ACHN (cell line): ENCODE data around the gene DHX32.
A peak's percentile ranks its signal among the peaks of the same experiment; 100 is the strongest.
"Not testable (repeated sequence)": the region's sequence is repeated elsewhere in the genome, so short reads cannot be mapped to it uniquely, and the experiment has no call there.

Source experiments
- DNase-seq: peaks from one replicate; pipeline ENCODE4 v3.0.0-alpha.2; 2015
- in situ Hi-C: cut with HindIII; loops from 2 replicates; pipeline ENCODE4 v1.10.0; 2017; ENCODE audit warnings: low sequenced_read_pairs, low pct_ligation_motif_present, low pct_unique_long_range_greater_than_20kb

DHX32 gene

GRCh38 chr10:125900963-125901362 lies 19.9 kb upstream of the DHX32 start:
- in situ Hi-C loops, result not testable (repeated sequence)
- DNase-seq, result peak; percentile 57

DNA sequence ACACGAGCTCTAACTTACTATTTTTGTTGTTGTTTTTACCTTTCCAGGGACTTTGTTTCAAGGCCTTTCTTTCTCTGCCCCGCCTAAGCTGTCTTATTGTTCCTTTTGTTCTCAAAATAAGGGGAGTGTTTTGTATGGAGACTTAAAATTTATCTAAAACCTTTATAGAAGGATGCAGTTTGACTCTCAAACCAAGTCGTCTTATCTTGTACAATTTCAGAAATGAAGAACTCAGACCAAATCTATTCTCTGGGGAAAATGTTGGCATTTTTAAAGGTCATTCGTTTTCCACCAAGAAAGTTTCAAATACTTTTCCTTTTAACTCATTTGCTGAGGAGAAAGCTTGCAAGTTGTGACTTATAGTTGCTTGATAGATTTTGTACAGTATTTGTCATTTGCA lies 16.2 kb upstream of the DHX32 start:
- DNase-seq, in situ Hi-C loops: not testable (repeated sequence)

DNA sequence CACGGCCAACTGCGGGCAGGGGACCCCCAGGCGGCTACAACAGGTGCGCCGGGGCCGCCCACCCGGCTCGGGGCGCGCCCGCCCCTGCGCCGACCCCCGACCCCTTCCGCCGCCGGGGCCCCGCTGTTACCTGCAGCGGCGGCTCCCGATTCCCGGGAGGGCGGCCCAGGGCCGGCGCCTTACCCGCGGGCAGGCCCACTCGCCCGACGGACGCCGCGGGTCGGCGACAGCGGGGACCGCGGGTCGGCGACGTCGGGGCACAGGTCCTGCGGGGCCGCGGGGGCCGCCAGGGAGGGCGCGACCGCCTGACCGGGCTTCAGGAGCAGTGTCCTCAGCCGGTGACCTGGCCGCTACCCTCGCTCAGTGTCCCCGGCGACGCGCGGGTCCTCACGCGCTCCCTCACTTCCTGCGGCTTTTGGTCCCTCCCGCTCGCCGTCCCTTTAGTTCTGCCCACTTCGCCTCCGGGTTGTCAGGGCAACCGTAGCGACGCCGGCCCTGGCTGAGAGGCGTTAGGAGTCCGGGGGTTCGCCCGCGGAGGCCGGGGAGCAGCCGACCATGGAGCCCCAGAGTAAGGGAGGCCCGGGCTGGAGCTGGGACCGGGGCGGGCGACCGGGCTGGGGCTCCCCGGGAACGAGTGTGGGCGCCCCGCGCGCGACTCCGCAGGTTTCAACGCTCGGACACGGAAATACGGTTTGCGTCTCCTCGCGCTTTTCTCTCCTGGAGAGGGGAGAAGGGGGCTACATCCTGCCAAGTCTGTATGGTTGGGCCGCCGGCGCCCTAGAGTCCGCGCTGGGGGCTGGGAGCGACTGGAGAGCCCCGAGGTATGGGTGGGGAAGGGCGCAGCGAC lies 15.2 kb upstream of the DHX32 start, which contains the start of gene FANK1:
TSS of gene FANK1 (plus strand) at position 477 of the 847 bp plus-strand sequence. CDS start at position 556, 79 bp downstream.
- in situ Hi-C loops, result not testable (repeated sequence)
- DNase-seq, result peak; percentile 89

- in situ Hi-C loops, result not testable (repeated sequence)
- DNase-seq, result peak; percentile 78
Observed at GRCh38 chr10:125895130-125896087, 14.3 kb upstream of the DHX32 start.

DNA sequence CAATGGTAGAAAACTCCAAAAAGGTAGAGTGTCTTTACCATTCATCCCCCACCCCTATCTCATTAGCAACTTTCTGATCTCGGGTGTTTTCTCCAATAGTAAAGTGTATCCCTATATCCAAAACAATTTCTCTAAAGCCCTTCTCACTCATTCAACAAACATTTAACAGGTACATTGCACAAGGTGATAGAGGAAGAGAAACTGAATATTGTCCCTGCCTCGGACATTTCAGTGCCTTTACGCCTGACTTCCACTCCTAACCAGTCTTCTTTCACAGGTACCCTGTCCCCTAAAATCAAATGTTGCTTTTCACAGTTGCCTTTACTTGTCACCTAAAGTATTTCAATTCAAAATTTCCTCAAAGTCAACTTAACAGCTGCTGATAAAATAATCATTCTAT lies 13.1 kb upstream of the DHX32 start:
- DNase-seq, in situ Hi-C loops: not testable (repeated sequence)

GRCh38 chr10:125892402-125892801 lies 11.3 kb upstream of the DHX32 start:
- in situ Hi-C loops, result not testable (repeated sequence)

DNA sequence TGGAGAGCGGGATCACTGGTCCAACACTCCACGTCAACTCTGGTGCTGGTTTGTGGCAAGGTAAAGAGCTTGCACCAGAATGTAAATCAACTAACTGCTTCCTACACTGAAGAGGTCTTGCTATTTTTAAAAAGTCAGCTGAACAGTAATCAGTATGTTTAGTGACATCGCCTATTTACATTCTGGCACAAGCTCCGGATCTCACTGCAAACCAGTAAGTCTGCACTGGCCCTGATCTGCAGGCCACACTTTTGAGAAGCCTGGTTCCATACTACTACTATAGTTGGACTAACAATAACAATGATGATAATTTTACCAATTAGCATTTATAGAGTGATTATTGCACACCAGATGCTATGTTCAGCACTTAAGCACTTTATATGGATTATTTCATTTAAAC lies 8.3 kb upstream of the DHX32 start:
- DNase-seq, in situ Hi-C loops: not testable (repeated sequence)

More at GRCh38 chr10:125892402-125892801, 11.3 kb upstream of the DHX32 start:
- DNase-seq, result not testable (repeated sequence)

DNA sequence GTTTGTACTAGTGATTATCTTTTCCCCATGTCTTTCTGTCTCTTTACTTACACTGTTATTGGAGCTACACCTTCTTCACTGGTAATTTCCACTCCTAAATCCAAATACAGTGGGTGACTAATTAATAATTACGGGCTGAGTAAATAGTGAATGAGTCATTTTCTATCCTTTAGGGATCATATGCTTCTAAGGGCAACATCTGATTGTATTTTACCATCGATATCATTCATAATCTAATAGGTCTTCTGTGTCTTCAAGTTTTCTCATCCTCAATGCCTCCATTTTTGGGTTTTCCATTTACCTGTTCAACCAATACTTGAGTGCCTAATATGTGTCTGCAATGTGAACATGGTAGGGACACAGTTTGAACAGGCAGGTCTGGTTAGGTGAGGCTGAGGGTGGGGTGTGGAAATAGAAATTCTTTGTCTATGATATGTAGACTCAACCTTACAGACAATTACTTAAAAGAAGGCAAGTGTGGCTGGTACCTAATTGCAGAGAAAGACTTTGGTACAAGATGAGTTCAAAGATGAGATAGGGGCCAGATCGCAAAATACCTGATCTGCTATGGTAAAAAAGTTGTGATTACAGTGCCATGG lies 5.9 kb upstream of the DHX32 start:
- DNase-seq, result no peak
- in situ Hi-C loops, result no loop called here

GRCh38 chr10:125883211-125883610 lies 2.1 kb upstream of the DHX32 start:
- in situ Hi-C loops, result no loop called here
- DNase-seq, result no peak

DNA sequence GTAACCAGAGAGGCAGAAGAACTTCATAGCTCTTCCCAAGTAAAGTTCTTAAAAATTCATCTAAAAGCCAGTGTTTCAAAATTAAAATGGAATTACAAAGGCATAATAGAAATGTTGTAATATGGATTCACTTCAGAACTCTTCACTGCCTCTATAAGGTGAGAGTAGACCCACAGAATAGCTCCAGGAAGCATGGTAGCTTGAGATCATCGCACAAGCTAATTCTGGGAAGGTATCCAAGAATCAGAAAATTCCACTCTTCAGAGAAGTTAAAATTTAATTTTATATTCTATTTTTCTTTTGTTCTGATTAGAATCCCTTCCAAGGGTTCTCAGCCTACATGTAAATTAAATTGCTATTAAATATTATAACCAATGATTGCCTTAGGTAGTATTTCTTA lies 1.5 kb upstream of the DHX32 start:
- in situ Hi-C loops, result no loop called here
- DNase-seq, result peak; percentile 51

DNA sequence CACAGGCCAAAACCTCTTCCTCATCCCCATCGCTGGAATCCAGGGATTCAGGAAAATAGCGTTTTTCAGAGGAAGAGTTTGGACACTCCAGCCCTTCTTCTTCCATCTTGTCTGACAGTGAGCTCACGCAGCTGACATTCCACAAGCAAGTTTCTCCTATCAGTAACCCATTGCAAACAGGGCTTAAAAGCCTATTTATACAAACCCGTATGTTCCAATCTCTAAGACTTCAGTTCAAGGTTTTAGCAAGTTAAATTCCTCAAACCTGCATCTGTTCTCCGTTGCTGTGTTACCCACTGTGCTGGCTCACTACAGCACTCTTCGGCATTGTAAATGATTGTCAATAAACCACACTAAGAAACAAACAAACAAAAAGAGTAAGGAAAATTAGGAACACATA lies 373 bp downstream of the DHX32 start:
- DNase-seq, result no peak
- in situ Hi-C loops, result no loop called here

- peak; percentile 89 for DNase-seq
- in situ Hi-C loops, result no loop called here
Observed at GRCh38 chr10:125878957-125879835, 1.9 kb downstream of the DHX32 start.

DNA sequence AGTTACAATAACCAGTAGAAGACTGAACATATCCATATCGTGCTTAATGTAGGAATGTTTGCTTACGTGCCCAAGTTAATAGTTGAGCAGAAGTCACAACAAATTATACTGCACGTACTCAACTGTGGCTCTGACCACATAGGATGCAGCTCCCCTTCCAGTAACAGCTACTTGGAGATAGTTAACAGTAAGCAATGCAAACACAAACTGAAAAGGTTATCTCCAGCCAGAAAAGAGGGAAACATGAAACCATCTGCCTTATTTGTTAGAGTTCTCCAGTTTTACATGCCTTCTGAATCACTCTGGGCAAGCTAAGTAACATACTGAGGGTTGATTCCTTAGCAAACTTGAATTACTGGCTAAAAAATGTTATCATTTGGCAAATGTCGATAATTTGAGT lies 9.8 kb downstream of the DHX32 start:
- in situ Hi-C loops, result no loop called here
- DNase-seq, result no peak

- in situ Hi-C loops, result no loop called here
- DNase-seq, result peak; percentile 72
Observed at GRCh38 chr10:125868372-125868975, 12.6 kb downstream of the DHX32 start.

DNA sequence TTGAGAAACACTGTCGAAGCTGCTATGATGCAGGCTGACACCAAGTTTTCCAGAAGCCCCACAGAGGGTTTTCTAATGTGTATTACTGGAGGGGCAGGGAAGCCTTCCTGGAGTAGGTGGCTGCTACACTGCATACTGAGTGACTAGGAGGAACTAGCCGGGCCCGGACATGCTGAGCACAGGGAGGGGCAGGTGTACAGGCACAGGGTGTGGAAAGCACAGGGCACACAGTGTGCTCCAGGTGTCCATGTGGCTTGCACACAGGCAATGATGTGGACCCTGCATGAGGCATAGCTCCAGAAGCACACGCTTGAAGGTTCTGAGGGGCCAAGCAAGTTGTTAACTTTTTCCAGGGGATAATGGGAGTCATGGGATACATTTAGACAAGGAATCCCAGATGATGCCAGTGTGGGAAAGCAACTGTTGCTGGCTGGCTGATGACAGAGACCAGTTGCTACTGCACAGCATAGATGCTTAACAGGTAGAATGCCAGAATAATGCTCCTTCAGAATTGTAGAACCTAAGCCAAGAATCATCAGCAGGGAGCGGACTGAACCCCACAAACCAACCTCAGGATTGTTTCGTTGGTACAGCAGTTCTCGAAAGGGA lies 14.6 kb downstream of the DHX32 start:
- DNase-seq, result no peak
- in situ Hi-C loops, result no loop called here

DNA sequence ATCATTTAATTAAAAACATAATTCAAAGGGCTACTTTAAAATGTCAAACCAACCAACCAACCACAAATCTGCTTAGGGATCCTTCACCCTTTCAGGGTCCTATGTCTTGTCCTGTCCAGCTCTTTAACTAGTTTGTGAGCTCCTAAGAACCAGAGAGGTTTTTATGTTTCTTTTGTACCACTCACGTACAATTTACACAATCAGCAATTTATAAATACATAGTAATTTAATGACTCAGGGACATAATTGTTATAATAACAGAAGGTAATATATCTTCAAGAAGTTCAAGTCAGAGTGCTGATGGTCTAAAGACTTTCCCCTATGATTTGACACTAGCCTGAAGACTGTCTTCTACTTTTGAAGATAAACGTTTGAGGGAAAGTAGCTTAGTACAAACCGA lies 16.0 kb downstream of the DHX32 start:
- in situ Hi-C loops, result no loop called here
- DNase-seq, result no peak

GRCh38 chr10:125859128-125859817 lies 21.8 kb downstream of the DHX32 start:
- DNase-seq, result no peak
- in situ Hi-C loops, result no loop called here
